ENCODE data around the gene ABLIM2. TPM values are rescaled to one million over a fixed set of nuclear protein-coding genes. Genes with fewer than 3 reads are reported as not detected.

Gene ABLIM2
- total and polyA plus RNA-seq, 4 experiments from 2014 or later = 0.44 to 7.9 (median 3.8) TPM

DNA sequence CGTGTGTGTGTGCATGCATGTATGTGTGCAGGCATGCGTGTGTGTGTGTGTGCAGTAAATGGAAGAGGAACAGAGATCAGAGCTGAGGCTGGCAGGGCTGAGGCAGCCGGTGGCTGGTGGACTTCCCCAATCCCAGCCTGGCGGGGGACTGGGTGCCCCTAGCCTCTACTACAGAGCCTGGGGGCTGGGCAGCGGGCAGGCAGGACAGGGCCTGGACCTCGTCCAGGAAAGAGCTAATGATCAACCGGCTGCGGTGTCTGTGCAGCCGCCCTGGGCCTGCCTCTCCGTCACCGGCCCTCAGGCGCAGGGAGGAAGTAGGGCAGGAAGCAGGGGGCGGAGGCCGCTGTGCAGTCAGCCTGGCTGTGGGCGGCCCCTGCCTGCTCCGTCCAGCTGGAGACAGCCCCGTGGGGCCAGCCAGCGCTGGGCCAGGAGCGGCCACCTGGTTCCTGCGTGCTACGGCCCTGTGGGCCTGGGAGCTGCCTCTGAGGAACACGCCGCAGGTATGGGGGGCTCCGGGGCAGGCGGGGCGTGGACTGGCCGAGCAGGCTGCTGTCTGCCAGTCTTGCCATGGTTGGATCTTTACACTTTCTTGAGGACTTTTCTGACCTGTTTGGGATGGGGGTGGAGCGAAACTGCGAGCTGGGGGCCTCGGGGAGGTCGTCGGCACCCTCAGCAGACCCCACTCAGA, 40.4 kb upstream of the ABLIM2 start, which contains the start of gene SH3TC1:
Gene SH3TC1, plus strand, starts transcription at position 385 of the 688 bp plus-strand sequence. CDS start 5,905 bp downstream, outside the sequence.
- ChIA-PET POLR2A (ENCODE audit: partially characterized antibody) (interaction anchor here (0.7 to 4.2 kb wide), 5 partner anchors 22 to 48 kb away, joined by 3 to 31 read pairs (median 5); partner anchors contain the start of gene ABLIM2), CTCF (ENCODE audit: partially characterized antibody) (interaction anchor here (0.8 to 3.1 kb wide), 4 partner anchors 23 to 43 kb away, joined by 3 to 26 read pairs (median 6); no protein-coding TSS in a partner anchor)
- Mint-ChIP-seq H3K4me1 (peaks cover 22 to 57% (median 42%) of the 10 kb centered on the region in 4 donors), H3K9me3 (no peaks in the 10 kb centered on the region), H3K27ac (peak within 1 kb of the TSS; percentile 96 to 99 (median 98)), H3K36me3 (peaks cover 0 to 4% of the 10 kb centered on the region in 2 donors), H3K4me3 (peak within 1 kb of the TSS; percentile 94 to 97 (median 96)), H3K27me3 (no peaks in the 10 kb centered on the region)
- intact Hi-C loops (cut with micrococcal nuclease) = no loop called here
- Histone ChIP-seq H3K27me3 (ENCODE audit: insufficient read depth, low read length) (no peaks in the 10 kb centered on the region), H3K27ac (ENCODE audit: low read depth, low read length) (peak within 1 kb of the TSS; percentile 84), H3K9me3 (ENCODE audit: control insufficient read depth in 1 of 2, low read length in 2 of 2) (no peaks in the 10 kb centered on the region), H3K4me1 (ENCODE audit: insufficient read depth, low read length) (peaks cover 54% of the 10 kb centered on the region), H3K36me3 (ENCODE audit: insufficient read depth, low read length) (no peaks in the 10 kb centered on the region), H3K4me3 (ENCODE audit: low read length in 2 of 2) (peak within 1 kb of the TSS; percentile 55 to 85)
- DNase-seq = peak; percentile 45 to 69 (median 62)

DNA sequence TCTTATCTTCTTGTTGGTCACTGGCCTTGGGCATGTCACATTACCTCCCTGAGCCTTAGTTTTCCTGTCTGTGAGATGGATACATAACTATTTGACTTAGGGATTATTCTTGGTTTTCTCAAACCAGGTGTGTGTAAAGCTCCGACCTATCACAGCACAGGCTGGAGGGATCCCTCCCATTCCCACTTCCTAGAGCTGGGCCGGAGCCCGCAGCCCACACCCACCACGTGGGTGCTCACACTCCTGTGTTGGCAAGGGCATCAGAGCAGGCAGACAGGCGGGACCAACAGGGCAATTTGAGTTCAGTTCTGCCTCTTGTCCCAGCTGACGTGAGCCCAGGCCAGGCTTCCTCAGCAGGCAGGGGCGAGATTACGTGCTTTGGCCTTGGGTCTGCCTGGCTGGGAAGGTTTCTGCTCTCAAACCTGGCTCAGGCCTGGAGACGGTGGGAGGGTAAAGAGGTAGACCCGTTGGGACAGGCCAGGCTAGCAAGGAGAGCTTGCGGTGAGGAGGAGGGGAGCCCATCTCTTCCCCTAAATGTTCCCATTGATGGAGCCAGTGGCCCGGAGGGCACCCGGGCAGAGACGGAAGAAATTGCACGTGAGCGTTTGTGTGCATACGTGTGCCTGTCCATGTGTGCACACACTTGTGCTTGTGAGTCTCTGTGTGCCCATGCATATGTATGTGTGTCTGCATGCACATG, 39.7 kb upstream of the ABLIM2 start:
- Mint-ChIP-seq H3K4me1 (peaks cover 23 to 59% (median 40%) of the 10 kb centered on the region in 4 donors), H3K9me3 (no peaks in the 10 kb centered on the region), H3K27ac (peak overlapping the region; percentile 84 to 98 (median 96)), H3K27me3 (no peaks in the 10 kb centered on the region), H3K36me3 (peaks cover 0 to 4% of the 10 kb centered on the region in 2 donors), H3K4me3 (peak overlapping the region; percentile 91 to 97 (median 96))
- Histone ChIP-seq H3K4me3 (ENCODE audit: low read length in 2 of 2) (peak overlapping the region in 1 of 2 donors; percentile 85), H3K27ac (ENCODE audit: low read depth, low read length) (peak overlapping the region; percentile 84), H3K4me1 (ENCODE audit: insufficient read depth, low read length) (peaks cover 54% of the 10 kb centered on the region), H3K9me3 (ENCODE audit: control insufficient read depth in 1 of 2, low read length in 2 of 2) (no peaks in the 10 kb centered on the region), H3K27me3 (ENCODE audit: insufficient read depth, low read length) (no peaks in the 10 kb centered on the region), H3K36me3 (ENCODE audit: insufficient read depth, low read length) (no peaks in the 10 kb centered on the region)
- POLR2A ChIA-PET (ENCODE audit: partially characterized antibody) = interaction anchor here (1.0 to 4.2 kb wide), 3 partner anchors 24 to 40 kb away, joined by 4 to 31 read pairs (median 25); partner anchors contain the start of gene ABLIM2
- CTCF ChIA-PET (ENCODE audit: partially characterized antibody) = interaction anchor here (1.6 to 3.1 kb wide), 3 partner anchors 22 to 44 kb away, joined by 5 to 26 read pairs (median 8); no protein-coding TSS in a partner anchor
- no peak for DNase-seq
- intact Hi-C loops (cut with micrococcal nuclease) = no loop called here

DNA sequence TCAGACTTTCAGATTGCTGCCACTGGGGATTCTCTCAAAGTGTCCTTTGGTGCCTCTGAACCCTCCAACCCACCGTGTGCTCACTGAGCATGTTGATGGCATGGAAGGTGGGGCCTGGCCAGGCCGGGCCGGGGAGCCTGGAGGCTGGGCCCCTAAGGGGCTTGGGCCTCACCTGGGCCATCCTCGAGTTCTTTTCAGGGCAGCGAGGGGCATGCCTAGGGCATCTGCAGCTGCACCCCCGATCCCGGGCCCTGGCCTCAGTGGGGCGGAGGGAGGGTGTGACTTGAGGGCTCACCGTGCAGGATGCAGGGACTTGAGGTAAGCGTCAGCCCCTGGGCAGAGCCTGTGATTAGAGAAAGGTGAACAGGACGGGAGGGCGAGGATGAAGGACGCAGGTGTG, 38.9 kb upstream of the ABLIM2 start:
- H3K27ac ChIP-seq (ENCODE audit: low read depth, low read length) = no peak overlapping the region
- H3K9me3 Mint-ChIP-seq = no peaks in the 10 kb centered on the region
- H3K4me3 Mint-ChIP-seq = peak overlapping the region in 2 of 8 donors; percentile 29 to 36
- POLR2A ChIA-PET (ENCODE audit: partially characterized antibody) = interaction anchor here (2.9 kb wide), 1 partner anchor 30 kb away, joined by 31 read pairs; no protein-coding TSS in a partner anchor
- H3K4me1 Mint-ChIP-seq = peaks cover 24 to 61% (median 36%) of the 10 kb centered on the region in 4 donors
- intact Hi-C loops (cut with micrococcal nuclease) = no loop called here
- no peaks in the 10 kb centered on the region for H3K36me3 ChIP-seq (ENCODE audit: insufficient read depth, low read length)
- H3K9me3 ChIP-seq (ENCODE audit: control insufficient read depth in 1 of 2, low read length in 2 of 2) = no peaks in the 10 kb centered on the region
- H3K4me1 ChIP-seq (ENCODE audit: insufficient read depth, low read length) = peaks cover 46% of the 10 kb centered on the region
- H3K4me3 ChIP-seq (ENCODE audit: low read length in 2 of 2) = no peak overlapping the region
- no peaks in the 10 kb centered on the region for H3K27me3 ChIP-seq (ENCODE audit: insufficient read depth, low read length)
- CTCF ChIA-PET (ENCODE audit: partially characterized antibody) = interaction anchor here (0.7 to 3.1 kb wide), 2 partner anchors 21 to 45 kb away, joined by 3 to 26 read pairs; no protein-coding TSS in a partner anchor
- H3K27me3 Mint-ChIP-seq = no peaks in the 10 kb centered on the region
- H3K27ac Mint-ChIP-seq = peak overlapping the region in 5 of 7 donors; percentile 24 to 62 (median 57)
- H3K36me3 Mint-ChIP-seq = peaks cover 0 to 4% of the 10 kb centered on the region in 2 donors
- no peak for DNase-seq

DNA sequence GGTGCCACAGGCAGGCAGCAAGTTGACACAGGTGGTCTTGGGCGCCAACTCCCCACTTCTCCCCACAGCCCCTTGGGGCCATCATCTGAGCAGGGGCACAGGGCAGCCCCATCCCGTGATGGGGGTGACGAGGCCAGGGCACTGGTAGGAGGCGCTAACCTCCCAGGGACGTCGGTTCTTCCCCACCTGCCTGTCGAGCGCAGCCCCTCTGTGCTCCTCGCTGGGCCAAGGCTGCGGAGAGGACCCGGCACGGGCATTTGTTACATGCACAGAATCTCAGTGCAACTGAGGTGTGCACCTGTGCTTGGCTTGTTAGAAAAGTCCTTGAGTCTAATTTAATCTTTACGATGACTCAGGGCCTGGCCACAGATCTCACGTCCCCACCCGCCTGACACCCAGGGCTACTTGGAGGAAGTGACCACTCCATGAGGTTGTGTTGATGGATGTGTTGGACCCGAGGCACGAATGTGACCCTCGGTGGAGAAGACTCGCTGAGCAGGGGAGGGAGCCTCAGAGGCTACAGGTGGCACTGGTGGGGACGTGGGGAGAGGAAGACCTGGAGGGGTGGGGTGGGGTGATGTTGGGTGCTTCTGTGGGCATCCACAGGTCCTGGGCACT, 37.3 kb upstream of the ABLIM2 start:
- intact Hi-C loops (cut with micrococcal nuclease) = no loop called here
- POLR2A ChIA-PET (ENCODE audit: partially characterized antibody) = no interaction called here

DNA sequence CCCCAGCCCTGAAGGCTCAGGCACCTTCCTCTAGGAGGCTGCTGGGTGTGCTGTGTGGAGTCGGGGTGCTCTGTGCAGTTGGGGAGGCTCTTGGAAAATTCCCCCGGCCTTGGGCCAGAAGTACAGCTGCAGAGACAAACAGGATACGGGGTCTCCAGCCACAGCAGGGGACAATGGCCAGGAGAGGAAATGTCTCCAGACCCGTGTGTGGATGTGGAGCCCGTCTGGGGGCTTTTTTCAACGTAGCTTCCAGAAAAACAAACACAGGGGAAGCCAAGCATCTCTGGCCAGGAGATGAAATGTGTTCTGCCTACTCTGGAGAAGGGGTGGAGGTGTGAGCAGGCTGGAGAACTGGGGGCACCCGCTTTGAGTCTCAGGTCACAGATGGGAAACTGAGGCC, 36.8 kb upstream of the ABLIM2 start:
- intact Hi-C loops (cut with micrococcal nuclease) = no loop called here
- H3K4me1 ChIP-seq (ENCODE audit: insufficient read depth, low read length) = peaks cover 25% of the 10 kb centered on the region

More for the DNA sequence above, 37.3 kb upstream of the ABLIM2 start:
- H3K36me3 ChIP-seq (ENCODE audit: insufficient read depth, low read length) = no peaks in the 10 kb centered on the region
- Mint-ChIP-seq H3K9me3 (no peaks in the 10 kb centered on the region), H3K36me3 (peaks cover 0 to 4% of the 10 kb centered on the region in 2 donors), H3K4me1 (peaks cover 16 to 45% (median 23%) of the 10 kb centered on the region in 4 donors), H3K27me3 (no peaks in the 10 kb centered on the region), H3K4me3 (peak overlapping the region in 1 of 8 donors; percentile 52), H3K27ac (peak overlapping the region in 2 of 7 donors; percentile 12 to 62)
- no peaks in the 10 kb centered on the region for H3K27me3 ChIP-seq (ENCODE audit: insufficient read depth, low read length)
- H3K4me3 ChIP-seq (ENCODE audit: low read length in 2 of 2) = no peak overlapping the region
- H3K27ac ChIP-seq (ENCODE audit: low read depth, low read length) = no peak overlapping the region
- no peaks in the 10 kb centered on the region for H3K9me3 ChIP-seq (ENCODE audit: control insufficient read depth in 1 of 2, low read length in 2 of 2)
- no peak for DNase-seq
- CTCF ChIA-PET (ENCODE audit: partially characterized antibody) = interaction anchor here (0.9 kb wide), 1 partner anchor 19 kb away, joined by 3 read pairs; no protein-coding TSS in a partner anchor
- H3K4me1 ChIP-seq (ENCODE audit: insufficient read depth, low read length) = peaks cover 30% of the 10 kb centered on the region

DNA sequence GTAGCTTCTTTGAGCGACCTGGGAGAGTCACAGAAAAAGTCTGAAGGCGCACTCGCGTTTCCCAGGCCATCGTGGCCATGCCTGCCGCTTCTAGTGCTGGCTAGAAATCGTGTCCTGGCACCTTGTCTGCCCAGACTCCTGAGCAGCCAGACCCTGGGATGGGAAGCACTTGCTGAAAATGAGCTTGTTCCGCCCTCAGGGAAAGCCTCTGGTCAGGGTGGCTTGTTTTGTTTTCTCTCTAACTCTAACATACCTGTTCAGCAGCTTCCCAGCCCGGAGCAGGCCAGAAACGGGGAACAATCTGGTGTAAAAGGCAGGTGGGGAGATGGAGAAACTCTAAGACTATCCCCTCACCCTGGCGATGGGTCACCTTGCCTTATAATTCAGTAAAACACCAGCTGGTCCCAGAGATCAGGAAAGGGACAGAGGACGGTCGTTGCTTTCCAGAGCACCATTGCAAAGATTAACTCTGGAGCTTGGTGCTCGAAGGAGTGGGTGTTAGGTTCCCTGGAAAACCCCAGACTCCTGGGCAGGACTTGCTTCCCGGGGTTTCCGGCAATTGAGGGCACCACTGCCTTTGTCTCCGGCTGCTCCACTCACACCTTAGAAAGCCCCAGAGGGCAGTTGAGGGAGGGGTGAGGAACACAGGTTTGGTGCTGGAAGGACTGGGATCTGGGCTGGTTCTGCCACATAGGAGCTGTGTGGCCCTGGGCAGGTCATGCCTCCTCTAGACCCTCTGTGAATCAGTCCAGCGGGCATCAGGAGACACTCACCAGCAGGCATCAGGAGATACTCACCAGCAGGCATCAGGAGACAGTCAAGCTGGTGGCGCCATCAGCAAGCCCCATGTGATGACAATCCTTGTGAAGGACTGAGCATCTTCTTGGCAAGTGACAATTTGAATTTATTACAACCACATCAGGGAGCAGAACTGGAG, 36.0 kb upstream of the ABLIM2 start:
- no peak overlapping the region for H3K4me3 ChIP-seq (ENCODE audit: low read length in 2 of 2)
- H3K36me3 Mint-ChIP-seq = peaks cover 0 to 1% of the 10 kb centered on the region in 2 donors
- no peaks in the 10 kb centered on the region for H3K27me3 Mint-ChIP-seq
- no peak overlapping the region for H3K4me3 Mint-ChIP-seq
- H3K4me1 Mint-ChIP-seq = peaks cover 10 to 31% (median 14%) of the 10 kb centered on the region in 4 donors
- DNase-seq = no peak
- no peaks in the 10 kb centered on the region for H3K9me3 ChIP-seq (ENCODE audit: control insufficient read depth in 1 of 2, low read length in 2 of 2)
- intact Hi-C loops (cut with micrococcal nuclease) = no loop called here
- no peaks in the 10 kb centered on the region for H3K27me3 ChIP-seq (ENCODE audit: insufficient read depth, low read length)
- peaks cover 17% of the 10 kb centered on the region for H3K4me1 ChIP-seq (ENCODE audit: insufficient read depth, low read length)
- CTCF ChIA-PET (ENCODE audit: partially characterized antibody) = interaction anchor here (0.6 to 3.4 kb wide), 3 partner anchors 16 to 18 kb away, joined by 3 to 24 read pairs (median 3); no protein-coding TSS in a partner anchor
- peak overlapping the region in 2 of 7 donors; percentile 25 to 53 for H3K27ac Mint-ChIP-seq
- POLR2A ChIA-PET (ENCODE audit: partially characterized antibody) = no interaction called here
- H3K9me3 Mint-ChIP-seq = no peaks in the 10 kb centered on the region
- no peaks in the 10 kb centered on the region for H3K36me3 ChIP-seq (ENCODE audit: insufficient read depth, low read length)
- no peak overlapping the region for H3K27ac ChIP-seq (ENCODE audit: low read depth, low read length)

More for the DNA sequence above, 36.8 kb upstream of the ABLIM2 start:
- H3K9me3 ChIP-seq (ENCODE audit: control insufficient read depth in 1 of 2, low read length in 2 of 2) = no peaks in the 10 kb centered on the region
- peak overlapping the region in 1 of 7 donors; percentile 21 for H3K27ac Mint-ChIP-seq
- H3K36me3 Mint-ChIP-seq = peaks cover 0 to 4% of the 10 kb centered on the region in 2 donors
- no peaks in the 10 kb centered on the region for H3K36me3 ChIP-seq (ENCODE audit: insufficient read depth, low read length)
- no peak for DNase-seq
- POLR2A ChIA-PET (ENCODE audit: partially characterized antibody) = no interaction called here
- CTCF ChIA-PET (ENCODE audit: partially characterized antibody) = interaction anchor here (0.9 kb wide), 1 partner anchor 19 kb away, joined by 3 read pairs; no protein-coding TSS in a partner anchor
- H3K9me3 Mint-ChIP-seq = no peaks in the 10 kb centered on the region
- no peaks in the 10 kb centered on the region for H3K27me3 Mint-ChIP-seq
- H3K4me1 Mint-ChIP-seq = peaks cover 13 to 40% (median 19%) of the 10 kb centered on the region in 4 donors
- no peak overlapping the region for H3K4me3 ChIP-seq (ENCODE audit: low read length in 2 of 2)
- no peak overlapping the region for H3K27ac ChIP-seq (ENCODE audit: low read depth, low read length)
- H3K4me3 Mint-ChIP-seq = no peak overlapping the region
- H3K27me3 ChIP-seq (ENCODE audit: insufficient read depth, low read length) = no peaks in the 10 kb centered on the region

All from CD4-positive, alpha-beta memory T cell (primary cell).